HG03196 (cell line): ENCODE results near the gene ISL2.
"Not testable (repeated sequence)": the region's sequence is repeated elsewhere in the genome, so short reads cannot be mapped to it uniquely, and the experiment has no call there.

Source experiments
- ATAC-seq: cut with Tn5 transposase; IDR thresholded peaks from one replicate; pipeline ENCODE4 v1.9.1; 2021; ENCODE audit not compliant: unreplicated experiment

Gene ISL2

GRCh38 chr15:76336254-76337058 is at the start of gene ISL2:
ISL2 (plus strand) TSS chr15:76336773; CDS start chr15:76336884, 111 bp downstream.
- peak; percentile 50 for ATAC-seq

- no peak for ATAC-seq
These were observed 47.0 kb upstream of the ISL2 start for GRCh38 chr15:76289582-76289981.

GRCh38 chr15:76293361-76293760 is 43.2 kb upstream of the ISL2 start:
- ATAC-seq, result no peak

GRCh38 chr15:76294463-76294862 is 42.1 kb upstream of the ISL2 start:
- not testable (repeated sequence) for ATAC-seq

GRCh38 chr15:76296849-76297248 is 39.7 kb upstream of the ISL2 start:
- no peak for ATAC-seq

- ATAC-seq, result not testable (repeated sequence)
These were observed 38.6 kb upstream of the ISL2 start for GRCh38 chr15:76297951-76298350.

- no peak for ATAC-seq
These were observed 37.6 kb upstream of the ISL2 start for GRCh38 chr15:76298986-76299385.

- ATAC-seq, result no peak
These were observed 36.8 kb upstream of the ISL2 start for GRCh38 chr15:76299786-76300185.

GRCh38 chr15:76303909-76304308 is 32.7 kb upstream of the ISL2 start:
- ATAC-seq, result no peak

GRCh38 chr15:76309601-76310330 is 26.8 kb upstream of the ISL2 start:
- no peak for ATAC-seq

GRCh38 chr15:76310475-76311099 is 26.0 kb upstream of the ISL2 start:
- ATAC-seq, result peak; percentile 6

- ATAC-seq, result peak; percentile 94
These were observed 25.2 kb upstream of the ISL2 start, which contains the start of gene ETFA for GRCh38 chr15:76311100-76311953. ETFA (minus strand) TSS chr15:76311469; CDS start chr15:76311388, 81 bp downstream.

- no peak for ATAC-seq
These were observed 23.9 kb upstream of the ISL2 start for GRCh38 chr15:76312540-76313174.

- ATAC-seq, result not testable (repeated sequence)
These were observed 23.4 kb upstream of the ISL2 start for GRCh38 chr15:76313175-76313567.

GRCh38 chr15:76313731-76314130 is 22.8 kb upstream of the ISL2 start:
- ATAC-seq, result no peak

- ATAC-seq, result no peak
These were observed 16.6 kb upstream of the ISL2 start for GRCh38 chr15:76320012-76320411.

GRCh38 chr15:76321171-76321570 is 15.4 kb upstream of the ISL2 start:
- ATAC-seq, result no peak

- ATAC-seq, result no peak
These were observed 15.0 kb upstream of the ISL2 start for GRCh38 chr15:76321602-76322001.

GRCh38 chr15:76324066-76324465 is 12.5 kb upstream of the ISL2 start:
- no peak for ATAC-seq

GRCh38 chr15:76325704-76326103 is 10.9 kb upstream of the ISL2 start:
- no peak for ATAC-seq
